ENCODE measurements around the gene MACROD1.
A peak's percentile ranks its signal among the peaks of the same experiment; 100 is the strongest.

MACROD1 gene

DNA sequence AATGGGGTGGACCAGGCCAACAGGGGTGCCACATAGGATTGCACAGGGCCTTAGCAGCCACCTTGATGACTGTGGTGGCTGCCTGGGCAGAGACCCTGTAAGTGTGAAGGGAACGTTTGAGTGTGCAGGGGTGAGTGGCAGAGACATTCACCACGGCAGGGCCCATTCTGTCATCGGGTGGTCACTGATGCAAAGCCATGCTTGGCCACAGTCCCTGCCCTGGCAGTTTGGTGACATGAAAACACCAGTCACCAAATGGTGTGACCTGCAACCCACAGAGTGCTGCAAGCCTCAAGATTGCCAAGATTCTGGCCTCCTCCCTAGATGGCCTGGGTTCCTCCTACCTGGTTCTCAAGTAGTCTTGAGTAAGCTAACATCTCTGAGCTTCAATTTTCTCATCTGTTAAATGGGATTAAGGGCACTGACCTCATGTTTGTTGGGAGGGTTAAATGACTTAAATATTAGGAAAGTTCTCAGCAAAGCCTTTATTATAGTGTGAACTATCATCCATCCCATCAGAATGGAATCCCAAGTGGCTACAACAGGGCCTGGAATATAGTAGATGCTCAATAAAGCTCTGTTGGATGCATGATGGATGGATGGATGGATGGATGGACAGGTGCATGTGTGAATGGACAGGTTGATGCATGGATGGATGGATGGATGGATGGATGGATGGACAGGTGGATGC is 53.0 kb downstream of the MACROD1 start:
- DNase-seq (ENCODE audit: low read depth) = no peak

DNA sequence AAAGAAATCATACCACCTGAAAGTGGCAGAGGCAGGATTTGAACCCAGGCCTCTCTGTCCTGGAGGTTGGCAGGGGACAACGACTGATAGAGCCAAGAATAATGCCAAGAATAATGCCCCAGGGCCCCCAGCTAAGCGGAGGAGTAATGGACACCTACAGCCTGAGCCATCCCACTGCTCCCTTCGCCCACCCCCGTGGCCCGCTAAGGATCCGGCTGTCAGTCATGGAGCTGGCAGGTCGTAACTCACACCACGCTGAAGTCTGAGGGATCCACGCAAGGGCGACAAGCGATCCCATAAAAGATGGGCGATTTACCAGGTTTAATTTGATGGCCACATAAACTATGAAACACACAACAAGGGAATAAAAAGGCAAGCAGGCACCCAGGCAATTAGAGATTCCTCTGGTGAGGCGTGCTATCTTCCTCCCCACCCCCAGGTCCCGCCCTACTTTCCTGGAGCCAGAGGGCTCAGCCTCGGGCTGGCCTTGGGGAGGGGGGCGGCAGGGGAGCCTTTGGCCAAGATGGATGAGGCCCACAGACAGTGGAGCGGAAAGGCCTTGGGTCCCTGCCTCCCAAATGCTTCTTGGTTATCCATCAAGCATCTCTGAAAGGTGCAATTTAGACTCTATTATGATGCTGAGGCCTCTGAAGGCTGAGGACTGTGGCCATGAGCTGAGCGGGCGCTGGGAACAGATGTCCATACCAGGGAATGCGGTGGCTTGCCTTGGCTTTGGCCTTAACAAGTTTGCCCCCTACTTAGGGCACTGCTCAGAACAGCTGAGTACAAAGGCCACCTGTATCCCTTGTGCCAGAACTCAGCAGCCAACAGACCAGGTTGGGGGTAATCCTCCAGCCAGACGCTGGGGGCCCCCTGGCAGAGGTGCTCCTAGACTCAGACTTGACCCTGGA is 55.2 kb downstream of the MACROD1 start:
- DNase-seq (ENCODE audit: low read depth) = no peak

DNA sequence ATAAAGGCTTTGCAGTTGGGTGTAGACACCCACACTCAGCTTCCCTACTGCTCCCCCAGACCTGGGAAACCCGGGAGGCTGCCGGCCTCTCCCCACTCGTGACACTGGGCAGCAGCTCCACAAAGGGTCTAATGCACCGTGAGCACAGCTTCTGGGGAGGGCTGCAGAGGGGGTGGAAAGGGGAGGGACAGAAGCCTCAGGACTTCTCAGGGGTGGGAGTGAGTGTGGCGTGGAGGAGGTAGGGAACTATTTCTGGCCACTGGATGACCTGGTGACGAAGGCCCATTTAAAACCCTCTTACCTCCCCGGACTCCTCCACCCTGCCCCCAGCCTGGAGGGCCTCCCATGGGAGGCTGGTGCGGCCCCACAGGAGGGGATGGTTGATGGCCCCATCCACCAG is 56.6 kb downstream of the MACROD1 start:
- no peak for DNase-seq (ENCODE audit: low read depth)

DNA sequence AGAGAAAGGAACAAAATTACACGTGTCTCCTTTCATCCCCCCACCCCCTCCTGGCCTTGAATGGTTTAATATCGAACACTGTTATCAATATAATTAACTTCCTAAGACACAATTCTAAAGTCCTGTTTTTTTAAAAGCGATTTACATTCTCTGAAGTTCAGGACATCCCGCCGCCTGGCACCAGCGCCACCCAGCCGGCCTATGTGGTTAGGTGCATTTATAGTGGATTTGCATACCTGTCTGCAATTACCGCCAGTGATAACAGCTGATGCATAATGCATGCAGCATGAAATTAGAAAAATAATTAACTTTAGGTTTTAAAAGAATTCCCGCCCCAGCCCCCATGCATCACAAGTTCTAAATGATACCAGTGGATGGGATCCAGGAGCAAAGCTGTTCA is 58.6 kb downstream of the MACROD1 start:
- no peak for DNase-seq (ENCODE audit: low read depth)

DNA sequence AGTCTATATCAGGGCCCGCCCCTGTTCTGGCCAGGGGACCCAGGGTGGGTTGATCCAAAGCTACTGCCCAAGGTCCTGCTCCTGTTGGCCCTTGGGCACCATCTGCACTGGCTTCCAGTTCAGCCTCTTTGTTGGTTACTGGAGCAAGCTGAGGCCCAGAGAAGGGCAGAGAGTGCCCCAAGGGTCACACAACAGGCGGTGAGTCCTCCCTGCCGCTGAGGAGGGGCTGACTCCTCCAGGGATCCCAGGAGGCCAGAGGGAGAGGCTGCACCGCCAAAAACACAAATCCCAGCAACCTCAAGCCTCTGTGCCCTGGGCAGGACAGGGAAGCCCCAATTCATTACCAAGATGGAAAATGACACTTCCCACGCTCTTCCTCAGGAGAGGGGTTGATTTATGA is 61.3 kb downstream of the MACROD1 start:
- no peak for DNase-seq (ENCODE audit: low read depth)

DNA sequence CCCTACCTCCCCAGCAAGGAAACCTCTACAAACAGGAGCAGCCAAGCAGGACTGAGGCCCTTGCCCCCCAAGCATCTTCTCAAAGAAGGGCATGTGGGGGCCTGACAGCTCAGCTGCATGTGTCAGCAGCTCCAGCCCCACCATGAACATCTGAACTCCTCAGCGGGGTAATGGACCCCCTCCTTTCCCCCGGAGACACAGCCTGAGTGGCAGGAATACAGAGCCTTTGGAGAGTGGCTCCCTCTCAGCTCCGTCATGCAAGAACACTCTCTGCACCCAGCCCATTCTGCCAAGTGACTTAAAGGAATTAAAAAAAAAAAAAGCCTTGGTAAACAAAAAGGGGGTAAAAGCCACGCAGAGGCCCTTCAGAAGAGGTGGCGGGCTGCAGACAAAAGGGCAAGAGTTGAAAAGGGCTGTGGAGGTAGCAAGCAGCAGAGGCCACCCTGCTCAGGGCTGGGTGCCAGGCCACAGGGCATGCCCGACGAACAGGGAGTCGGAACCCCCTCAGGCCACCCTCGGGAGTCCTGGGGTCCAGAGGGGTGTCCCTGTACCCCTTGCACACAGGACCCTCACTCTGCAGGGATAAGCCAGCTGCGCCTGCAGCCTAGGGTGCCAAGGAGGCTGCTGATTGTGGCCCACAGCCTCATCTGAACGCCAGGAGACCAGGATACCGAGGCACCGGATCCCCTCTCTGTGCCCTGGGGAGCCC is 62.5 kb downstream of the MACROD1 start:
- no peak for DNase-seq (ENCODE audit: low read depth)

DNA sequence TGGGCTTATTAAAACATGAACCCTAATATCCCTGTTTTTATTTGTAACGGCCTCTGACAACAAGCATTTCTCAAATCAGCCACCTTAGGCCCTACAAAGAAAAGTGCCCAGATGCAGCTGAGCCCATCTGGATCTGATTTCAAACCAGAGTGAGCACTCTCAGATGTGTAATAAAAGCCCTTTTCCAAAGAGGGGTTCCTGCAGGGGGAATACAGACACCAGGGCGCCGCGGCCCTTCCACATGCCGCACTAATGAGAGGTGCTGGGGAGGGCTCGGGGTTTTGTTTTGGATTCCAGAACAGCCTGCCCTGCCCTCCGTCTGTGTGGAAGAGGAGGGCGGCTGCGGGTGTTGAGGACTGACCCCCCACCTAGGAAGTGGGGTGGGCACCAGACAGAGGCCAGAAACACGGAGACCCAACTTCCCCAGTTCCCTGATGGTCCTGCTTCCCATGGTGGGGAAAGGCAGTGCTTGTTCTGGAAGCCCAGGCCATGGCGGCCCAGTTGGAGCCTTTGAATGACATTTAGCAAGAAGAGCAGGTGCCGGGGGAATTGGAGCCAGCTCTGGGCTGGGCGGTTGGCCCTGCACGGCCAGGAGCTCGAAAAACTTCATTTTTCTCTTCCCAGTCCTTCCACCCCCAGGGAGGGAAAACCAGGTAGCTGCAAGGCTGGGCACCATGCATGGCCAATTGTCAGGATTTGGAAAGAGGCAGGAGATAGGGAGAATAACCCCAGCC is 63.7 kb downstream of the MACROD1 start:
- DNase-seq (ENCODE audit: low read depth) = no peak

DNA sequence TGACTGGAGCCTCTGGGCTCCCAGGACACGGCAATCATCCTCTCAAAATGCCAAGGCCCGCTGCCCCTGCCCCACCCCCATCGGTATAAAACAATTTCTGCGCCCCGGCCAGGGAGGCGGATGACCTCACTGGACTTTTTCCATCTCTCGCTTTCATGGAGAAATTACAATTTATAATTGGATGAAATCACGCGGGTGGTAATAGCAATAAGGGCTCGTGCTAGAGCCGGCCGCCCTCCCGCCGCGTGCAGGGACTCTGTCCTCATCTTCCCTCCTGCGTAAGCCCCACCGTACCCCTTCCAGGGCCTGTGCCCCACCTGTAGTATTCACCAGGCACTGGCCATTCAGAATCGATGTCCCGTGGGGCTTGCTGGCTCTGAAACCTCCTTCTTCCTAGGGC is 64.5 kb downstream of the MACROD1 start:
- no peak for DNase-seq (ENCODE audit: low read depth)

DNA sequence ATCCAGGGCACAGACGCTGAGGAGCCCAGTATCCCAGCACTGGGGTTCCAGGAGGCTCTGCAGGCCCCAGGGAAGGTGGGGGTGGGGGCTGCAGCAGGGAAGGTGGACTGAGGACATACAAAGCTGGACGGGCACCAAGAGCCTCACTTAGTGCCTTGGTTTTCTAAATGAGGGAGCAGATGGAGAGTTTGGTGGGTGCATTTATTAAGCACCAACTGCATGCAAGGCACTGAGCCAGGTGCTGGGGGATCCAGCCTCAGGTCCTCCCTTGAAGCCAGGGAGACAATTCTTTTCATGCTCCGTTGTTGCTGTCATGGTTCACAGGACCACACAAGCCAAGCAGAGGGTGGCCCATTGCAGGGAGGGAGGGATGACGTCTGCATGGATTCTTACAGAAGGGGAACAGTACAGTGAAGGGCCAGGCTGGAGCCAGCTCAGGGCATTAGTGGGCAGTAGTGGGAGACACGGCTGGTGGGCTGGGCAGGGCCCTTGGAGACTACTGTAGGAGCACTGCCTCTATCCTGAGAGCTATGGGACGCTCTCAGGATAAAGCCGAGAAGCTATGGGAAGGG is 65.0 kb downstream of the MACROD1 start:
- DNase-seq (ENCODE audit: low read depth) = no peak

DNA sequence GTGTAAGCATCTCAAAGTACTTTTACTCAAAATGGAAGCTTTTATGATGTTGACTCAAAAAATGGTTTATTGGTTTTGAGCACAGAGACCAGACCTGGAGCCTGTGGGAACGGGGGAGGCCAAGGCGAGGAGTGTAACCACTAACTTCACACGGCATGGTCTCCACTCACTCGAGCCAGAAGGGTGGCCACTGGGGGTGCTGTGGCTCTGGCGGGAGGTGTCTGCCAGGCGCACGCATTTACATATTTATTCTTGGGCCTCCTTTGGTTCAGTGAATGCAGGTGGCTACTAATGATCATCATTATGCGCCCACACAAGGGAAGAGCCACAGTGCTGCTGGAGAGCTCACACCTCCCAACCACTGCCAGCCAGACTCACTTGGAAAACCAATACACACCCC is 65.6 kb downstream of the MACROD1 start:
- no peak for DNase-seq (ENCODE audit: low read depth)

DNA sequence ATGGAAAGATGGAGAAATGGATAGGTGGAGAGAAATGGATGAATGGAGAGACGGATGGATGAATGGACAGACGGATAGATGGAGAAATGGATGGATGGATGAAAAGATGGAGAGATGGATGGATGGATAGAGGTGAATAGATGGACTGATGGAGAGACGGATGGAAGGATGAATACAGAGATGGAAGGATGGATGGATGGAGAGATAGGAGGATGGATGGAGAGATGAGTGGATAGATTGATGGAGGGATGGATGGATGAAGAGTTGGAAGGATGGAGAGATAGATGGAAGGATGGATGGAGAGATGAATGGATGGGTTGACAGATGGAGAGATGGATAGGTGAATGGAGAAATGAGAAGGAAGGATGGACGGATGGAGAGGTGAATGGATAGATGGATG is 66.5 kb downstream of the MACROD1 start:
- DNase-seq (ENCODE audit: low read depth) = no peak

DNA sequence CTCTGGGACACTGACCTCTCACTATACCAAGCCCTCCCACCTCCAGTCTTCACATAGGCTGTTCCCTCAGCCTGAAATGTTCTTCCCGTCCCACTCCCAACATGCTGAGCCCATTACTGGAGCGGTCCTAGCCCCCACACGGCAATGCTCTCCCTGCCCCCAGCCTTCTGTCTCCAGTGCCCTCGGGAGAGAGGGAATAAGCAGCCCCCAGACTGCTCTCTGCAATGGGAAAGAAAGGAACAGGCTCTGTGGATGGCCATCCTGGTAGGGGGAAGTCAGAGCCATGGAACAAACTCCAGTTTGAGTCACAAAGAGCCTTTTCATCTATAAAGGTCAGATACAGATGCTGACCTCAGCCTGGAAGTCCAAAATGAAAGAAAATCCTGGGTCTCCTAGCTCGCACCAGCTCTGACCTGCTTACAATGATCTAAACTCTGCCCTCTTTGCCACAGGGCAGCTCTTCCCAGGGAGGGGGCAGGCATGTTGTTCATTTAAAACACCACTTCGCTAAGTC is 67.5 kb downstream of the MACROD1 start:
- no peak for DNase-seq (ENCODE audit: low read depth)

DNA sequence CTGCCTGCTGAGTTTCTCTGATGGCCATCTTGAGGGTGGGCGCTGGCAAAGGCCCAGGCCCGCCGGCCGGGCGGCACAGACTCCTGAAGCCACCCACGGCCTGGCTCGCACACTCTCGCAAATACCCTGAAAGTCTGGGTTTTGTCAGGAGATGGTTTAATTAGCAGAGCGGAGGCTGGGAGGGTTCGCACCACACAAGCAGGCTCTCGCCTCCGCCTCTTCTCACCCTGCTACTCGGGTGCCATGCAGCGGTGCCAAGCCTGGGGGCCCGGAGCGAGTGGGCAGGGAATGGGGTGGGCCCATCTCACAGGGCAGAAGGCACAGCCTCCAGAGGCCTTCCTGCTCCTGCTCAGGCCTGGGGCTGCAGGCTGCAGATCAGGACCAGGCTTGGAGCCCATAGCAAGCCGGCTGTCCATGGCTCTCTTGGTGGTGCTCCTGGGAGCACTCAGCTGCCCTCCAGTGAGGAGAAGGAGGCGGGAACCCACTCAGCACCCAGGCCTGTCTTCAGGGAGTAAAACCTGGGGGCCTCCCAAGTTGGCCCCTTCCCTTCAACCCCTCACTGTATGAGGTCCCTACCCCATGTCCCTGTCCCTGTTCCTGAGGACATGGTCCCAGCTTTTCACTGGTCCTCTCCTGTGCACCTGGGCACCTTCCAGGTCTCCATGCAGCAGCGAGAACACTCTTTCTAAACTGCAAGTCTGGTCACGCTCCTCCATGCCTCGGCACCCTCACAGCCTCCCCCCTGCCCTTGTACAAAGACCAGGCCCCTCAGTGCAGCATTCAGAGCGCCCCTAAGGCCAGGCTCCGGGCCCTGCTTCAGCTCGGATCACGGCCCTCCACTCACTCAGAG is 68.2 kb downstream of the MACROD1 start:
- DNase-seq (ENCODE audit: low read depth) = no peak

DNA sequence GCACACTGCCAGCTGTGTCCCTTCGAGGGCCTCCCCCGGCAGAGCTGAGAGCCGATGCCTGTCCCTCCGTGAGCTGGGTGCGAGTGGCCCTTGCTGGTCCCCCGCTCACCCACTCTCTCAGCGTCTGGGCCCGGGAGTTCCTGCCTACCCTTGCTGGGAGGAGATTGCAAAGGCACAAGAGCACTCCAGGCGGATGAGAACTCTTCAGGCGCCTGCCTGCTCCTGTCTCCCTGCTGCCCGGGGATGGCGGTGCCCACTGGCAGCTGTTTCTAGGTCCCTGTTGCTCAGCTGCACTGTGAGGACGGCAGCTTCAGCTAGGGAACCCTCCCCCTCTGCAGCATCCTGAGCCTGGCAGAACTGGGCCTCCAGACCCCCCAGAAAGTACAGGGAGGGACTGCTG is 69.1 kb downstream of the MACROD1 start:
- no peak for DNase-seq (ENCODE audit: low read depth)

DNA sequence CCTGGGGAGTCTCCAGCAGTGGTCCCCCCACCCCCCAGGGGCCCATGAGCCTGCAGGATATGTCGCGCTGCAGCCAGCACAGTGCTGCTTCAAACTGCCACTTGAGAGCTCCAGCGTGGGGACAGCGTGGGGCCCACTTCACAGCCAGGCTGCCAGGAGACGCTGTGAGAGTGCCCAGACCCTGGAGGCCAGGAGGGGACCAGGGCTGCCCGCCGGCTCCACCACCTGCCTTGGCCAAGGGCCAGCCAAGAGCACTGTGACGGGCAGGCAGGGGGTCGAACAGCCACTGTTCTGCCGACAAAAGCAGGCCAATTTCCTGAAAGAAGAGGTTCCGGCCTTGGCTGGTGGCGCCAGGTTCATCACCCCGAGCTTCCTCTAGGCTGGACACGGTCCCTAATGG is 70.0 kb downstream of the MACROD1 start:
- no peak for DNase-seq (ENCODE audit: low read depth)

DNA sequence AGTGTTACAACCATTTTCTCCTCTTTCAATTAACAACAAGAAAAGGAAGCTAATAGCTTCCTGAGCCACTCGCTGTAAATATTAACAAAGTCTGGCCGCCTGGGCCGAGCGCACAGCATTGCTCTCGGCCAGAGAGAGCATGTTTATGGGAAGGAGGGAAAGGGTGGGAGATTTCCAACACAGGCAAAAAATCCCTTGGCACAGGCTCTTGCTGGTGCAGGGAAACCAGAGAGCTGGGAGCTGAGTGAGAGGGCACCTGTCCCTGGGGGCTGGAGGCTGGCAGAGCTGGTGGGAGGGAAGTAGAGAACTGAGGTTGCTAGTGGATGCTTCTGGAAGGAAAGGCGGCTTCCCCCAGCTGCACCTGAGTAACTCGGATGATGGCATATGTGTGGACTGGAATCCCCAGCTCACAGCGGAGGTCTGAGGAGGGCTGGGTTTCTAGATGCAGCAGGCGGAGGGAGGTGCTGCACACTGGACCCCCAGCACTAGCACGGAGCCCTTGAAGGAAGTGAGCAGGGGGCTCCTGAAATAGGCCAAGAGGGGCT is 70.6 kb downstream of the MACROD1 start:
- DNase-seq (ENCODE audit: low read depth) = no peak

DNA sequence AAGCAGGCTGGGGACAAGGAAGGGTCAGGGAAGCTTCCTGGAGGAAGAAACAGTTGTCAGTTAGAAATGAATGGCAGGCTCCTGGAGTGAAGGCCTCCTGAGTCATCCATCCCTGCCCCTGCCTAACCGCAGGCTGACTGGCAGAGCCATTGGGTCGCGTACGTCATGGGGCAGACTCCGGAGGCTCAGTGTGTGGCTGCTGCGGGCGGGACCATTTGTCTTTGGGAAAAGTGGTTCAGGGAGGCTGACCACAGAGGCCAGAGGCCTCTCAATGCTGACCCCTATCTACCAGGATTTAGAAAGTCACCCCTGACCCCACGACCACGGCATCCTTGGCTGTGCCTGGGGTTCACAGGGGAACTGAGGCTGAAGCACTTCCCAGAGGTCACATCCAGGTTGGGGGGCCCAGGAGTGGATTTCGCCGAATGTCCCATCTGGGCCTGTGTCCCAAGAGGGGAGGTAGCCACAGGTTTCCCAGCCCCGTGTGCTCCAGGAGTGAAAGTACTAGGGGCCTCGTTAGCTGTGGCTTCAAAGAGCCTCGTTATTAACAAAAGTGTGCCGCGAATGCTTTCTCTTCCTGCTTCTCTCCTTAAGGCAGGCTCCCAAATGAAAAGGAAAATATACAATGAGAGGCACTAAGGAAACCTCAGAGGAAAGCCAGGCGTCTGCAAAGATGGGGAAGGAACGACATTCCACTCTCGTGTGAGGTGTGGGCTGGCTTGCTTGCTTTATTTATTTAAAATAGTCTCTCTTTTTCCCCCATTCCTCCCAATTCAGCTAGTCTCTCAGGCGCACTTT is 71.3 kb downstream of the MACROD1 start:
- peak; percentile 13 for DNase-seq (ENCODE audit: low read depth)

DNA sequence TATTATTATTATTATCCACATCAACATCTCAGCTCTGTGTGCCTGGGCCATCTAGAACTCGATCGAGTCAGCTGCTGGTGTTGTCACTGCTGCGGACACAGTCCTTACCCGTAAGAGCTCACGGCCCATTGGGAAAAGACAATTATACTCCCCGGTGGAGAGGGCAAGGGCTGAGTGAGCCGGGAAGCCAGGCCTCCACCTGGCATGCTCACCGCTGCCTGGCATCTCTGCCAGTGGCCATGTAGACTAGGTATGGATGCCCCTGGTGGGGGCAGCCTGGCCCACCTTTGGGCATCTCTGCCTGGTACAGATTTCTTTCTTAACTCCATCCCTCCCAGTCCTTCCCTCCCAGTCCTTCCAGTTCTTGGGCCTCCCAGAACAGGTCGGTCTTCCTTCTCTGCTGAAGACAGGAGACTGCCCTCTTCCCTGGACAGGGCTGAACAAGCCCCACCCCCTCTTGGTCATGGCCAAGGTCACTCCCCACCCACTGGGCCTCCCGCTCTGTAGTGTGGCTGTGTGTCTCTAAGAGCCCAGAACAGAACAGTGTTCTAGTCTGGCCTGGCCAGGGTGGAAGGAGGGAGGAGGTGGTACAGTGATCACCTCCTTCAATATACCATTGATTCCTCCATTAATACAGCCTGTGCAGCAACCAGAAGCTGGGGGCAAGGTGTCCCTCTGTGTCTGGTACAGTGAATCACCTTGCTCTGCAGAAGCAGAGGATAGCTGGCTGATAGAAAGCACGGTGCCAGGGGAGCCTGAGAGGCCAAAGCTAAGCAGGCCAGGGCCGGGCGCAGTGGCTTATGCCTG is 72.5 kb downstream of the MACROD1 start:
- no peak for DNase-seq (ENCODE audit: low read depth)

DNA sequence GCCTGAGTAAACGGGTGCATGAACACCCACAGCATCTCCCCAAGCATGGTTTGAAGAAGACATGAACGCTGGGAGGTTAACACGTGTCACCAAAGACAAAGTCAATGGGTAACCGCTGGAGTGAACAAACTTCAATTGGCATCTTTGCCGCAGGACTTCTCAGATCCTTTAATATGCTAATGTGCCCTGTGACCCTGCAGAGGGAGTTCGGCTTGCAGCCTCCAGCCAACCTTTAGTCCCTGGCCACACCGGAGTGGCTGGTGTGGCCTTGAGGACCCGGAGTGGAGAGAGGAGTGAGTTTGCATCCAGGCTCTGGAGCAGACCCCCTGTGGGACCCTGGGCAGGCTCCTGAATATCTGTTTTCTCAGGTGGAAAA is 73.2 kb downstream of the MACROD1 start:
- no peak for DNase-seq (ENCODE audit: low read depth)
